GM23338 (cell line): ENCODE results near the gene ITCH.

Experiments used
- CREB1 ChIP-seq: fragments of 250-450 bp; sonication (Bioruptor Pico); IDR thresholded peaks from 2 replicates; pipeline ENCODE4 v1.5.0; 2020; ENCODE audit warnings: low read depth, mild to moderate bottlenecking, moderate library complexity
- EZH2 ChIP-seq: fragments of 200-600 bp; sonication (generic); IDR thresholded peaks from one replicate; pipeline ENCODE4 v1.8.0; 2017; ENCODE audit warnings: antibody characterized with exemption, mild to moderate bottlenecking, low read depth; ENCODE audit not compliant: unreplicated experiment
- EZH2phosphoT487 ChIP-seq: fragments of 200-600 bp; sonication (generic); IDR thresholded peaks from one replicate; pipeline ENCODE4 v1.8.1; 2018; ENCODE audit warnings: antibody characterized with exemption; ENCODE audit not compliant: unreplicated experiment
- JUNB ChIP-seq: IDR thresholded peaks from one replicate; pipeline ENCODE4 v1.6.1; 2016; ENCODE audit warnings: antibody characterized with exemption; ENCODE audit not compliant: unreplicated experiment
- NANOG ChIP-seq: IDR thresholded peaks from 2 replicates; pipeline ENCODE4 v1.6.1; 2016; ENCODE audit warnings: antibody characterized with exemption, borderline replicate concordance
- POLR2AphosphoS5 ChIP-seq: IDR thresholded peaks from 2 replicates; pipeline ENCODE4 v1.6.1; 2016; ENCODE audit warnings: antibody characterized with exemption, low read depth
- STAT1 ChIP-seq: IDR thresholded peaks from one replicate; pipeline ENCODE4 v1.6.1; 2016; ENCODE audit warnings: antibody characterized with exemption; ENCODE audit not compliant: unreplicated experiment
- ZNF331 ChIP-seq: fragments of 250-450 bp; sonication (Bioruptor Pico); IDR thresholded peaks from 2 replicates; pipeline ENCODE4 v1.5.0; 2020; ENCODE audit warnings: low read depth, mild to moderate bottlenecking, moderate library complexity
- TF ChIP-seq, protein P1 (sequence below): IDR thresholded peaks from one replicate; pipeline ENCODE4 v1.6.1; 2018; ENCODE audit warnings: antibody characterized with exemption; ENCODE audit not compliant: unreplicated experiment
- TF ChIP-seq, protein P2 (sequence below), 2 experiments: fragments of 200-600 bp in 1 of 2; sonication (generic) in 1 of 2; conservative IDR thresholded peaks; 2 replicates each; pipeline versions ENCODE4 v1.5.1 to v1.6.1; 2016 to 2017; ENCODE audit warnings: antibody characterized with exemption in 2 of 2, low read depth in 2 of 2, mild to moderate bottlenecking in 2 of 2, moderate library complexity in 1 of 2
- TF ChIP-seq, protein P3 (sequence below): IDR thresholded peaks from 2 replicates; pipeline ENCODE4 v1.6.1; 2016; ENCODE audit warnings: antibody characterized with exemption

DNA sequence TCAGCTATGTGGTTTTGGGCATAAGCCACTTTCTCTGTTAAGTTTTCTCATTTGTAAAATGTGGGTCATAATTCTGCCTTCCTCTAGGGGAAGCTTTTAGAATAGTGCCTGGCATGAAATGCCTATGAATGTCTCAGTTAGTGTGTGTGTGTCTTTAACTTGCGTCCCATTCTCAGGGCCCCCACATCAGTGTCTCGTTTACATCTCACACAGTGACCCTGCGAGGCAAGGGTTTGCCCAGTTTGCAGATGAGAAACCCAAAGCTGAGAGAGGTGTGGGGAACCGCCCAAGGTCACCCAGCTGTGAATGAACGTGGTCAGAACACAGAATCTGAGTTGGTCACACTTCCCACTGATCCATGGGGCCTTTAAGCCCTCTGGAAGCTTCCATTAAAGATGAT, 167.3 kb downstream of the ITCH start:
- TF ChIP-seq, protein P1, sequence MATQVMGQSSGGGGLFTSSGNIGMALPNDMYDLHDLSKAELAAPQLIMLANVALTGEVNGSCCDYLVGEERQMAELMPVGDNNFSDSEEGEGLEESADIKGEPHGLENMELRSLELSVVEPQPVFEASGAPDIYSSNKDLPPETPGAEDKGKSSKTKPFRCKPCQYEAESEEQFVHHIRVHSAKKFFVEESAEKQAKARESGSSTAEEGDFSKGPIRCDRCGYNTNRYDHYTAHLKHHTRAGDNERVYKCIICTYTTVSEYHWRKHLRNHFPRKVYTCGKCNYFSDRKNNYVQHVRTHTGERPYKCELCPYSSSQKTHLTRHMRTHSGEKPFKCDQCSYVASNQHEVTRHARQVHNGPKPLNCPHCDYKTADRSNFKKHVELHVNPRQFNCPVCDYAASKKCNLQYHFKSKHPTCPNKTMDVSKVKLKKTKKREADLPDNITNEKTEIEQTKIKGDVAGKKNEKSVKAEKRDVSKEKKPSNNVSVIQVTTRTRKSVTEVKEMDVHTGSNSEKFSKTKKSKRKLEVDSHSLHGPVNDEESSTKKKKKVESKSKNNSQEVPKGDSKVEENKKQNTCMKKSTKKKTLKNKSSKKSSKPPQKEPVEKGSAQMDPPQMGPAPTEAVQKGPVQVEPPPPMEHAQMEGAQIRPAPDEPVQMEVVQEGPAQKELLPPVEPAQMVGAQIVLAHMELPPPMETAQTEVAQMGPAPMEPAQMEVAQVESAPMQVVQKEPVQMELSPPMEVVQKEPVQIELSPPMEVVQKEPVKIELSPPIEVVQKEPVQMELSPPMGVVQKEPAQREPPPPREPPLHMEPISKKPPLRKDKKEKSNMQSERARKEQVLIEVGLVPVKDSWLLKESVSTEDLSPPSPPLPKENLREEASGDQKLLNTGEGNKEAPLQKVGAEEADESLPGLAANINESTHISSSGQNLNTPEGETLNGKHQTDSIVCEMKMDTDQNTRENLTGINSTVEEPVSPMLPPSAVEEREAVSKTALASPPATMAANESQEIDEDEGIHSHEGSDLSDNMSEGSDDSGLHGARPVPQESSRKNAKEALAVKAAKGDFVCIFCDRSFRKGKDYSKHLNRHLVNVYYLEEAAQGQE: no peak
- TF ChIP-seq, protein P2, sequence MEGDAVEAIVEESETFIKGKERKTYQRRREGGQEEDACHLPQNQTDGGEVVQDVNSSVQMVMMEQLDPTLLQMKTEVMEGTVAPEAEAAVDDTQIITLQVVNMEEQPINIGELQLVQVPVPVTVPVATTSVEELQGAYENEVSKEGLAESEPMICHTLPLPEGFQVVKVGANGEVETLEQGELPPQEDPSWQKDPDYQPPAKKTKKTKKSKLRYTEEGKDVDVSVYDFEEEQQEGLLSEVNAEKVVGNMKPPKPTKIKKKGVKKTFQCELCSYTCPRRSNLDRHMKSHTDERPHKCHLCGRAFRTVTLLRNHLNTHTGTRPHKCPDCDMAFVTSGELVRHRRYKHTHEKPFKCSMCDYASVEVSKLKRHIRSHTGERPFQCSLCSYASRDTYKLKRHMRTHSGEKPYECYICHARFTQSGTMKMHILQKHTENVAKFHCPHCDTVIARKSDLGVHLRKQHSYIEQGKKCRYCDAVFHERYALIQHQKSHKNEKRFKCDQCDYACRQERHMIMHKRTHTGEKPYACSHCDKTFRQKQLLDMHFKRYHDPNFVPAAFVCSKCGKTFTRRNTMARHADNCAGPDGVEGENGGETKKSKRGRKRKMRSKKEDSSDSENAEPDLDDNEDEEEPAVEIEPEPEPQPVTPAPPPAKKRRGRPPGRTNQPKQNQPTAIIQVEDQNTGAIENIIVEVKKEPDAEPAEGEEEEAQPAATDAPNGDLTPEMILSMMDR (conservative IDR thresholded peaks at IDR 0.05; ENCODE audit: low read depth in 2 of 2): no peak
- TF ChIP-seq POLR2AphosphoS5 (no peak), EZH2 (no peak), EZH2phosphoT487 (no peak), STAT1 (no peak), CREB1 (CRISPR knock-in tag) (no peak), NANOG (no peak), ZNF331 (no peak), JUNB (no peak)
- TF ChIP-seq, protein P3, sequence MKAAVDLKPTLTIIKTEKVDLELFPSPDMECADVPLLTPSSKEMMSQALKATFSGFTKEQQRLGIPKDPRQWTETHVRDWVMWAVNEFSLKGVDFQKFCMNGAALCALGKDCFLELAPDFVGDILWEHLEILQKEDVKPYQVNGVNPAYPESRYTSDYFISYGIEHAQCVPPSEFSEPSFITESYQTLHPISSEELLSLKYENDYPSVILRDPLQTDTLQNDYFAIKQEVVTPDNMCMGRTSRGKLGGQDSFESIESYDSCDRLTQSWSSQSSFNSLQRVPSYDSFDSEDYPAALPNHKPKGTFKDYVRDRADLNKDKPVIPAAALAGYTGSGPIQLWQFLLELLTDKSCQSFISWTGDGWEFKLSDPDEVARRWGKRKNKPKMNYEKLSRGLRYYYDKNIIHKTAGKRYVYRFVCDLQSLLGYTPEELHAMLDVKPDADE: no peak
